IMR-90 (cell line): ENCODE results near the gene METTL15. TPM values are rescaled to one million over a fixed set of nuclear protein-coding genes. Genes with fewer than 3 reads are reported as not detected.

Source experiments
- ATAC-seq: fragments of 200-7000 bp; cut with Tn5 transposase; 2 replicates; pipeline ENCODE4 v1.9.1; 2020; ENCODE audit warnings: low read depth, mild to moderate bottlenecking, moderate library complexity
- BruUV-seq: library from RNA; stranded (reverse); fragments of 400-500 nt; replicated peaks from 2 replicates; lab custom pipeline; 2021; lab: Mats Ljungman, UMichigan
- CTCF ChIA-PET: fragments of 300-600 bp; formaldehyde crosslinking; extraction: SDS; loops from one replicate; lab custom pipeline; 2021; ENCODE audit warnings: antibody characterized with exemption; lab: Yijun Ruan, JAX
- POLR2A ChIA-PET: fragments of 300-600 bp; sonication (Branson Sonifier 250); formaldehyde crosslinking; loops from one replicate; lab custom pipeline; 2022; ENCODE audit warnings: antibody characterized with exemption; ENCODE audit not compliant: unreplicated experiment; lab: Charles Lee
- DNase-seq: peaks from one replicate; pipeline ENCODE4 v3.0.0; 2013
- H2AFZ ChIP-seq: replicated peaks from 2 replicates; pipeline ENCODE3; 2013; ENCODE audit warnings: low read length, mild to moderate bottlenecking; ENCODE audit not compliant: poor library complexity
- H2AK5ac ChIP-seq: 2 replicates; pipeline ENCODE4 v1.6.1; 2013; ENCODE audit warnings: low read depth, low read length, inconsistent platforms
- H2AK9ac ChIP-seq: replicated peaks from 2 replicates; pipeline ENCODE3; 2013; ENCODE audit warnings: mild to moderate bottlenecking, low read depth, low read length, moderate library complexity; ENCODE audit not compliant: poor library complexity
- H2BK120ac ChIP-seq: 2 replicates; pipeline ENCODE4 v1.6.1; 2013; ENCODE audit warnings: low read depth, low read length, inconsistent platforms
- H2BK15ac ChIP-seq: 3 replicates; pipeline ENCODE4 v1.6.1; 2013; ENCODE audit warnings: low read depth, low read length, inconsistent platforms
- H2BK20ac ChIP-seq: 2 replicates; pipeline ENCODE4 v1.6.1; 2013; ENCODE audit warnings: low read depth, mild to moderate bottlenecking, inconsistent platforms, low read length, moderate library complexity
- H2BK5ac ChIP-seq: 2 replicates; pipeline ENCODE4 v1.6.1; 2013; ENCODE audit warnings: mild to moderate bottlenecking, low read depth, low read length, inconsistent platforms; ENCODE audit not compliant: poor library complexity, severe bottlenecking
- H3K14ac ChIP-seq: replicated peaks from 2 replicates; pipeline ENCODE4 v1.6.1; 2013; ENCODE audit warnings: low read depth, low read length, inconsistent platforms
- H3K18ac ChIP-seq: 2 replicates; pipeline ENCODE4 v1.6.1; 2013; ENCODE audit warnings: low read depth, low read length, control low read depth
- H3K23ac ChIP-seq: 2 replicates; pipeline ENCODE4 v1.6.1; 2013; ENCODE audit warnings: low read depth, low read length, inconsistent platforms
- H3K27ac ChIP-seq: 2 replicates; pipeline ENCODE4 v1.5.1; 2013; ENCODE audit warnings: mild to moderate bottlenecking, control low read depth, low read length; ENCODE audit not compliant: insufficient read depth
- H3K27me3 ChIP-seq: 2 replicates; pipeline ENCODE4 v1.6.1; 2013; ENCODE audit warnings: low read length; ENCODE audit not compliant: control insufficient read depth, insufficient read depth
- H3K36me3 ChIP-seq: 2 replicates; pipeline ENCODE4 v1.6.1; 2013; ENCODE audit warnings: low read length, mixed read lengths; ENCODE audit not compliant: control insufficient read depth, insufficient read depth
- H3K4ac ChIP-seq: 2 replicates; pipeline ENCODE4 v1.6.1; 2013; ENCODE audit warnings: low read depth, low read length, inconsistent platforms
- H3K4me1 ChIP-seq: 2 replicates; pipeline ENCODE4 v1.6.1; 2013; ENCODE audit warnings: low read length, mixed read lengths; ENCODE audit not compliant: control insufficient read depth, insufficient read depth
- H3K4me2 ChIP-seq: 2 replicates; pipeline ENCODE4 v1.6.1; 2013; ENCODE audit warnings: low read depth, mild to moderate bottlenecking, control low read depth, low read length, moderate library complexity
- H3K4me3 ChIP-seq: 2 replicates; pipeline ENCODE4 v1.5.1; 2013; ENCODE audit warnings: low read depth, mild to moderate bottlenecking, control low read depth, low read length, moderate library complexity; ENCODE audit not compliant: insufficient read depth
- H3K56ac ChIP-seq: 2 replicates; pipeline ENCODE4 v1.6.1; 2013; ENCODE audit warnings: low read length, inconsistent platforms; ENCODE audit not compliant: insufficient read depth; ENCODE audit errors: extremely low read depth
- H3K79me1 ChIP-seq, 2 experiments: 2 replicates each; pipeline ENCODE4 v1.6.1; 2013; ENCODE audit warnings: low read length in 2 of 2, inconsistent platforms in 1 of 2, low read depth in 1 of 2
- H3K9ac ChIP-seq: 2 replicates; pipeline ENCODE4 v1.6.1; 2013; ENCODE audit warnings: low read depth, low read length, control low read depth
- H3K9me1 ChIP-seq: 2 replicates; pipeline ENCODE4 v1.6.1; 2013; ENCODE audit warnings: low read length, inconsistent platforms; ENCODE audit not compliant: insufficient read depth
- H3K9me3 ChIP-seq: 2 replicates; pipeline ENCODE4 v1.6.1; 2013; ENCODE audit warnings: low read length; ENCODE audit not compliant: control insufficient read depth, insufficient read depth
- H4K20me1 ChIP-seq: 2 replicates; pipeline ENCODE4 v1.6.1; 2013; ENCODE audit warnings: low read length, inconsistent platforms; ENCODE audit not compliant: insufficient read depth
- H4K5ac ChIP-seq: 2 replicates; pipeline ENCODE4 v1.6.1; 2013; ENCODE audit warnings: mild to moderate bottlenecking, low read depth, low read length, control low read depth
- H4K8ac ChIP-seq, 2 experiments: 2 replicates each; pipeline ENCODE4 v1.6.1; 2013; ENCODE audit warnings: low read depth in 2 of 2, low read length in 2 of 2, control low read depth in 1 of 2, inconsistent platforms in 1 of 2
- H4K91ac ChIP-seq: 2 replicates; pipeline ENCODE4 v1.6.1; 2013; ENCODE audit warnings: low read depth, low read length, inconsistent platforms; ENCODE audit not compliant: insufficient read depth
- BHLHE40 ChIP-seq: fragments of 150-350 bp; IDR thresholded peaks from 2 replicates; pipeline ENCODE4 v1.6.1; 2016; ENCODE audit warnings: mild to moderate bottlenecking, low read depth, low read length
- ELK1 ChIP-seq: fragments of 150-350 bp; IDR thresholded peaks from 2 replicates; pipeline ENCODE4 v1.6.1; 2016; ENCODE audit warnings: low read depth, mild to moderate bottlenecking, low read length, moderate library complexity, borderline replicate concordance
- FOS ChIP-seq: fragments of 150-350 bp; IDR thresholded peaks from 2 replicates; pipeline ENCODE4 v1.6.1; 2016; ENCODE audit warnings: low read depth, low read length
- MXI1 ChIP-seq: IDR thresholded peaks from 2 replicates; pipeline ENCODE4 v1.6.1; 2012; ENCODE audit warnings: low read depth, mild to moderate bottlenecking, low read length, moderate library complexity, borderline replicate concordance
- RAD21 ChIP-seq: IDR thresholded peaks from 2 replicates; pipeline ENCODE4 v1.6.1; 2012; ENCODE audit warnings: low read length, improper control_type of control experiment
- SMC3 ChIP-seq: fragments of 150-350 bp; IDR thresholded peaks from 2 replicates; pipeline ENCODE4 v1.6.1; 2016; ENCODE audit warnings: low read depth, mild to moderate bottlenecking, antibody characterized with exemption, low read length, moderate library complexity
- USF2 ChIP-seq: fragments of 150-350 bp; IDR thresholded peaks from 2 replicates; pipeline ENCODE4 v1.6.1; 2017; ENCODE audit warnings: mild to moderate bottlenecking, antibody characterized with exemption, low read length, low read depth
- WGBS, 2 experiments: methylation state at CpG; one replicate each; pipeline versions ENCODE4 v1.1.5 to v1.1.7; 2013; ENCODE audit warnings: missing lambda C conversion rate in 2 of 2; ENCODE audit not compliant: insufficient read length in 1 of 2; ENCODE audit errors: extremely low coverage in 2 of 2; 5-methylcytosine and 5-hydroxymethylcytosine counted together
- dilution Hi-C: fragments of 300-500 bp; cut with HindIII; formaldehyde crosslinking; loops from one replicate; pipeline ENCODE4 v1.14.3; 2018; ENCODE audit warnings: low sequenced_read_pairs; ENCODE audit not compliant: unreplicated experiment
- in situ Hi-C: fragments of 300-500 bp; cut with MboI; formaldehyde crosslinking; loops from 3 replicates; pipeline ENCODE4 v1.14.3; 2019; ENCODE audit warnings: low sequenced_read_pairs, inconsistent platforms, mixed read lengths
- intact Hi-C: fragments of 100-400 bp; cut with micrococcal nuclease; formaldehyde crosslinking; loops from 2 replicates; pipeline ENCODE4 v1.10.0; 2022
- polyA plus RNA-seq, 3 experiments: library from polyadenylated mRNA; depleted of rRNA; stranded (reverse); fragments of >200 nt; gene quantifications; 2 replicates each; pipeline ENCODE4 v1.2.3, GENCODE V29; 2012; ENCODE audit warnings: low replicate concordance in 1 of 3
- total RNA-seq: library from RNA; depleted of rRNA; stranded (reverse); fragments of >200 nt; gene quantifications from 2 replicates; pipeline ENCODE4 v1.2.3, GENCODE V29; 2012

The METTL15 gene
- total and polyA plus RNA-seq, 2 of the 4 experiments (the other 2 are of a cell fraction): 6.5 to 30.5 TPM

- CTCF ChIA-PET: no interaction called here
Observed at GRCh38 chr11:28139841-28140415, 31.7 kb downstream of the METTL15 start.

More at GRCh38 chr11:28139841-28140415, 31.7 kb downstream of the METTL15 start:
- Histone ChIP-seq H3K27me3 (no peaks in the 10 kb centered on the region), H3K14ac (no peak overlapping the region), H3K9ac (no peak overlapping the region), H3K56ac (no peak overlapping the region), H2AFZ (no peak overlapping the region), H2AK9ac (peak overlapping the region; percentile 67), H2BK5ac (no peak overlapping the region), H4K8ac (no peak overlapping the region), H2AK5ac (no peak overlapping the region), H2BK120ac (no peak overlapping the region), H3K4me2 (no peak overlapping the region), H2BK15ac (no peak overlapping the region), H3K4me1 (no peaks in the 10 kb centered on the region; the same call in 1 of the 2 replicates), H3K36me3 (peaks cover 9% of the 10 kb centered on the region), H3K18ac (no peak overlapping the region), H3K27ac (no peak overlapping the region), H3K79me1 (peaks cover 8 to 15% of the 10 kb centered on the region in 2 experiments), H3K9me1 (peaks cover 2% of the 10 kb centered on the region; the same call in 1 of the 2 replicates), H4K5ac (no peak overlapping the region), H4K91ac (no peak overlapping the region), H2BK20ac (no peak overlapping the region), H3K4me3 (no peak overlapping the region), H3K23ac (no peak overlapping the region), H3K4ac (no peak overlapping the region), H4K20me1 (no peaks in the 10 kb centered on the region), H3K9me3 (peaks cover 29% of the 10 kb centered on the region)
- WGBS, 2 experiments: no CpG with 5 or more reads among the region's 5 CpGs
- BruUV-seq: no TSS peak
- POLR2A ChIA-PET: interaction anchor here (0.6 kb wide), 1 partner anchor 227 kb away, joined by 4 read pairs; no protein-coding TSS in a partner anchor
- intact Hi-C loops (no loop called here), dilution Hi-C loops (no loop called here), in situ Hi-C loops (no loop called here)
- no peak for DNase-seq
- ATAC-seq: no peak
- no peak for TF ChIP-seq RAD21
- no peak for TF ChIP-seq BHLHE40
- TF ChIP-seq ELK1: no peak
- TF ChIP-seq FOS: no peak
- TF ChIP-seq MXI1: no peak
- no peak for TF ChIP-seq SMC3
- TF ChIP-seq USF2: no peak
